ENCODE data around the gene ZBTB22.

The ZBTB22 gene

DNA sequence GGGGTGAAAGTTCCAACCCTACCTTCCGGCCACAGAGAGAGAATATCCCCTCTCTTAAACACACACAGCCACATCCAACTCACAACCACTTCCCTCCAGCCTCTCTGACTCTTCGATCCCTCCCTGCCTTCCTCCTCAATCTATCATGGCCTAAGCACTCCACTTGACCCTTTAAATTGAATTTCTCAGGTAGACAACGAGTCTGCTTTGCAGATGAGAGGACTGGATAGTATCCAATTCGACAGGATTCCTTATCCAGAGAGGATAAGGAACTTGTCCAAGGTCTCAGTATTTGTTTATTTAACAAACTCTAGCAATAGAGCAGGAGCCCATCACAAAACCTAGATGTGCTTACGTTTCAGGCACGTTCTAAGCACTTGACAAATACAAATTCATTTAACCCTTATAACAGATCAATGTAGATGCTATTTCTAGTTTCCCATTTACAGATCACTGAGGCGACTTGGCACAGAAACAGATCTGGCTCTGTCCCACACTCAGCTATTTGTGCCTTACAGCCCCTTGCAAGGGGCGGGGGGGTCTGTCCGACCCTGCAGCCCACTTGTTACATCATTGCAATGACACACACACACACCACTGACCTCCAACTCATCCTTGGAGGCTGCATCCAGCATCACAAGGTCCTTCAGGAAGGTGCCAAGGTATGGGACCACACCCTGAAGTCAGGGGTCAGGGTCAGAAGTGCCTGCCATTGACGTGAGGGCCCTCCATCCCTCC, 23.3 kb downstream of the ZBTB22 start:
- H3K27me3 ChIP-seq (ENCODE audit: insufficient read depth, poor library complexity, severe bottlenecking) = no peaks in the 10 kb centered on the region
- TF ChIP-seq, protein P1, sequence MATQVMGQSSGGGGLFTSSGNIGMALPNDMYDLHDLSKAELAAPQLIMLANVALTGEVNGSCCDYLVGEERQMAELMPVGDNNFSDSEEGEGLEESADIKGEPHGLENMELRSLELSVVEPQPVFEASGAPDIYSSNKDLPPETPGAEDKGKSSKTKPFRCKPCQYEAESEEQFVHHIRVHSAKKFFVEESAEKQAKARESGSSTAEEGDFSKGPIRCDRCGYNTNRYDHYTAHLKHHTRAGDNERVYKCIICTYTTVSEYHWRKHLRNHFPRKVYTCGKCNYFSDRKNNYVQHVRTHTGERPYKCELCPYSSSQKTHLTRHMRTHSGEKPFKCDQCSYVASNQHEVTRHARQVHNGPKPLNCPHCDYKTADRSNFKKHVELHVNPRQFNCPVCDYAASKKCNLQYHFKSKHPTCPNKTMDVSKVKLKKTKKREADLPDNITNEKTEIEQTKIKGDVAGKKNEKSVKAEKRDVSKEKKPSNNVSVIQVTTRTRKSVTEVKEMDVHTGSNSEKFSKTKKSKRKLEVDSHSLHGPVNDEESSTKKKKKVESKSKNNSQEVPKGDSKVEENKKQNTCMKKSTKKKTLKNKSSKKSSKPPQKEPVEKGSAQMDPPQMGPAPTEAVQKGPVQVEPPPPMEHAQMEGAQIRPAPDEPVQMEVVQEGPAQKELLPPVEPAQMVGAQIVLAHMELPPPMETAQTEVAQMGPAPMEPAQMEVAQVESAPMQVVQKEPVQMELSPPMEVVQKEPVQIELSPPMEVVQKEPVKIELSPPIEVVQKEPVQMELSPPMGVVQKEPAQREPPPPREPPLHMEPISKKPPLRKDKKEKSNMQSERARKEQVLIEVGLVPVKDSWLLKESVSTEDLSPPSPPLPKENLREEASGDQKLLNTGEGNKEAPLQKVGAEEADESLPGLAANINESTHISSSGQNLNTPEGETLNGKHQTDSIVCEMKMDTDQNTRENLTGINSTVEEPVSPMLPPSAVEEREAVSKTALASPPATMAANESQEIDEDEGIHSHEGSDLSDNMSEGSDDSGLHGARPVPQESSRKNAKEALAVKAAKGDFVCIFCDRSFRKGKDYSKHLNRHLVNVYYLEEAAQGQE (IDR thresholded peaks at IDR 0.05; ENCODE audit: insufficient replicate concordance, low read depth) = no peak
- TF ChIP-seq, protein P2, sequence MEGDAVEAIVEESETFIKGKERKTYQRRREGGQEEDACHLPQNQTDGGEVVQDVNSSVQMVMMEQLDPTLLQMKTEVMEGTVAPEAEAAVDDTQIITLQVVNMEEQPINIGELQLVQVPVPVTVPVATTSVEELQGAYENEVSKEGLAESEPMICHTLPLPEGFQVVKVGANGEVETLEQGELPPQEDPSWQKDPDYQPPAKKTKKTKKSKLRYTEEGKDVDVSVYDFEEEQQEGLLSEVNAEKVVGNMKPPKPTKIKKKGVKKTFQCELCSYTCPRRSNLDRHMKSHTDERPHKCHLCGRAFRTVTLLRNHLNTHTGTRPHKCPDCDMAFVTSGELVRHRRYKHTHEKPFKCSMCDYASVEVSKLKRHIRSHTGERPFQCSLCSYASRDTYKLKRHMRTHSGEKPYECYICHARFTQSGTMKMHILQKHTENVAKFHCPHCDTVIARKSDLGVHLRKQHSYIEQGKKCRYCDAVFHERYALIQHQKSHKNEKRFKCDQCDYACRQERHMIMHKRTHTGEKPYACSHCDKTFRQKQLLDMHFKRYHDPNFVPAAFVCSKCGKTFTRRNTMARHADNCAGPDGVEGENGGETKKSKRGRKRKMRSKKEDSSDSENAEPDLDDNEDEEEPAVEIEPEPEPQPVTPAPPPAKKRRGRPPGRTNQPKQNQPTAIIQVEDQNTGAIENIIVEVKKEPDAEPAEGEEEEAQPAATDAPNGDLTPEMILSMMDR (IDR thresholded peaks at IDR 0.05; ENCODE audit: insufficient read depth, low read length) = no peak
- TF ChIP-seq POLR2AphosphoS5 (IDR thresholded peaks at IDR 0.05; ENCODE audit: low read depth) (no peak), GABPA (IDR thresholded peaks at IDR 0.05; ENCODE audit: low read depth) (no peak), SPI1 (IDR thresholded peaks at IDR 0.05; ENCODE audit: borderline replicate concordance, low read depth) (no peak)
- H3K27ac ChIP-seq (replicated peaks) = no peak overlapping the region
- H3K4me3 ChIP-seq (replicated peaks; ENCODE audit: insufficient read depth, low read length) = no peak overlapping the region
- DNase-seq (ENCODE audit: low read depth in 1 of 2, low spot score in 1 of 2) = no peak

DNA sequence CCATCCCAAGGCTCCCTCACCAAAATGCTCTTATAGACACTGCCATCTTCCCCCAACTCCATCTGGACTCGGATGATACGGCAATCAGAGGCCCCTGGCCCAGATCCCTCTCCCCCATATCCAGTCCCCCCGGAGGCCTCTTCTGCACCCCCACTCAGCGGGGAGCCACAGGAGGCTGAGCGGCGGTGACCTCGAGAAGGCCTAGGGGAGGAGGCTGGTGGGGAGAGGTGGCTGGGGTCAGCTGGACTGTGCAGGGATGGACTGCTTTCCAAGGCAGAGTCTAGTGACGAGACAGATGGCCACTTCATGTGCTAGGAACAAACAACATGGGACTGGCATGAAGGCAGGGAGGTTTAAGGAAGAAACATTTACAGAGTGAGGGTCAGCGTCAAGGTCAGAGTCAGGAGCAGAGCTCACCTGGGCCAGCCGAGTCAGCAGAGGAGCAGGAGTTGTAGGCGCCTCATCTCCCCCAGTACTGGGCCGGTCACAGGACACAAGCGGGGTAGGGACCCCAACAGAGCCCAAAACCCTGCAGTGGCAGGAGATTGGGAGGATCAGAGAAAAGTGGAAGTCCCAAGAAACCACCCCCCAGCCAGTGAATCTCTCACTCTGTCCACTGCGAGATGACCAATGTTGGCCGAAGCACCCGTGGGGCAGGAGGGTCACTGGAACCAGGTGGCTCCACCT, 24.4 kb downstream of the ZBTB22 start:
- no peak overlapping the region for H3K4me3 ChIP-seq (replicated peaks; ENCODE audit: insufficient read depth, low read length)
- DNase-seq (ENCODE audit: low read depth in 1 of 2, low spot score in 1 of 2) = no peak
- TF ChIP-seq GABPA (IDR thresholded peaks at IDR 0.05; ENCODE audit: low read depth) = no peak
- TF ChIP-seq POLR2AphosphoS5 (IDR thresholded peaks at IDR 0.05; ENCODE audit: low read depth) = no peak
- H3K27ac ChIP-seq (replicated peaks) = no peak overlapping the region
- no peaks in the 10 kb centered on the region for H3K27me3 ChIP-seq (ENCODE audit: insufficient read depth, poor library complexity, severe bottlenecking)

DNA sequence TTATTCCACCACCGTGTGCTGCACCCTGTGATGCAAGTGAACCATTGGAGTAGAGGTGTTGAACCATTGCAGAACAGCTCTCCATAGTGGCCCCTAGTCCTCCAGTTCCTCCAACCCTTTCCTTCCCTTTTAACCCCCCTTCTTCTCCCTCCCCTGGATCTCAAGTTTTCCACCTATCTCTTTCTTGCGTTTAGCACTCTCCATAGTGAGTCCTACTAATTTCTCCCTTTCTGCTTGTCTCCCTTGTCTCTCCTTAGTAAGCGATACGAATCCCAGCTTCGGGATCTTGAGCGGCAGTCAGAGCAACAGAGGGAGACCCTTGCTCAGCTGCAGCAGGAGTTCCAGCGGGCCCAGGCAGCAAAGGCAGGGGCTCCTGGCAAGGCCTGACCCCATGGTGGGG, 27.1 kb downstream of the ZBTB22 start:
- Histone ChIP-seq H3K4me3 (replicated peaks; ENCODE audit: insufficient read depth, low read length) (peak overlapping the region; percentile 79), H3K27me3 (ENCODE audit: insufficient read depth, poor library complexity, severe bottlenecking) (no peaks in the 10 kb centered on the region), H3K27ac (replicated peaks) (peak overlapping the region; percentile 69)
- no peak for DNase-seq (ENCODE audit: low read depth in 1 of 2, low spot score in 1 of 2)
- TF ChIP-seq, protein P1 (IDR thresholded peaks at IDR 0.05; ENCODE audit: insufficient replicate concordance, low read depth) = no peak
- TF ChIP-seq SPI1 (IDR thresholded peaks at IDR 0.05; ENCODE audit: borderline replicate concordance, low read depth) = no peak
- TF ChIP-seq, protein P2 (IDR thresholded peaks at IDR 0.05; ENCODE audit: insufficient read depth, low read length) = no peak
- no peak for TF ChIP-seq POLR2AphosphoS5 (IDR thresholded peaks at IDR 0.05; ENCODE audit: low read depth)
- TF ChIP-seq GABPA (IDR thresholded peaks at IDR 0.05; ENCODE audit: low read depth) = no peak

DNA sequence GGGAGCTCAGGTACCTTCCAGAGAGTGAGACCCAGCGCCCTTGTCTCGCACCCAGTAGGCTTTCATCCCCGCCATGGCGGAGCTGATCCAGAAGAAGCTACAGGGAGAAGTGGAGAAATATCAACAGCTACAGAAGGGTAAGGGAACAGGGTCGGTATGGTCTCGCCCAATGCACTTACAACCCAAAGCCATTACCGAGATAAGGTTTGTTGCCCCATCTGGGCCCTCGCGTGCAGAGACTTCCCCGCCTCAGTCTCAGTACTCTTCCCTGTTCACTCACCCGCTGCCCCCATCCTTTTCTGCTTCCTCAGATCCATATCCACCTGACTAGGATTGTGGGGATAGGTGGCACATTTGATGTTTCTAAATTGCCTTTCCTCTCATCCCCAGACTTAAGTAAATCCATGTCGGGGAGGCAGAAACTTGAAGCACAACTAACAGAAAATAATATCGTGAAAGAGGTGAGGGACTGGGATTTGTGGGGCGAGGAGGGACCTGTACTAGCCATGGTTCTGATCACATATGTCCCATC, 27.7 kb downstream of the ZBTB22 start:
- Histone ChIP-seq H3K4me3 (replicated peaks; ENCODE audit: insufficient read depth, low read length) (peak overlapping the region; percentile 79), H3K27me3 (ENCODE audit: insufficient read depth, poor library complexity, severe bottlenecking) (no peaks in the 10 kb centered on the region), H3K27ac (replicated peaks) (peak overlapping the region; percentile 69)
- TF ChIP-seq POLR2AphosphoS5 (IDR thresholded peaks at IDR 0.05; ENCODE audit: low read depth) = no peak
- TF ChIP-seq, protein P1 (IDR thresholded peaks at IDR 0.05; ENCODE audit: insufficient replicate concordance, low read depth) = no peak
- no peak for TF ChIP-seq SPI1 (IDR thresholded peaks at IDR 0.05; ENCODE audit: borderline replicate concordance, low read depth)
- no peak for TF ChIP-seq GABPA (IDR thresholded peaks at IDR 0.05; ENCODE audit: low read depth)
- TF ChIP-seq, protein P2 (IDR thresholded peaks at IDR 0.05; ENCODE audit: insufficient read depth, low read length) = no peak
- peak in 1 of 2 experiments; percentile 23 for DNase-seq (ENCODE audit: low read depth in 1 of 2, low spot score in 1 of 2)

Measured in HL-60 (cell line).